NCI-H128 (cell line): Measurements from ENCODE around the gene SKP1.
"Not testable (repeated sequence)": the region's sequence is repeated elsewhere in the genome, so short reads cannot be mapped to it uniquely, and the experiment has no call there.

Experiments used
- DNase-seq: peaks from one replicate; lab custom pipeline; 2025; ENCODE audit not compliant: unreplicated experiment; lab: John Stamatoyannopoulos, UW

Gene SKP1

DNA sequence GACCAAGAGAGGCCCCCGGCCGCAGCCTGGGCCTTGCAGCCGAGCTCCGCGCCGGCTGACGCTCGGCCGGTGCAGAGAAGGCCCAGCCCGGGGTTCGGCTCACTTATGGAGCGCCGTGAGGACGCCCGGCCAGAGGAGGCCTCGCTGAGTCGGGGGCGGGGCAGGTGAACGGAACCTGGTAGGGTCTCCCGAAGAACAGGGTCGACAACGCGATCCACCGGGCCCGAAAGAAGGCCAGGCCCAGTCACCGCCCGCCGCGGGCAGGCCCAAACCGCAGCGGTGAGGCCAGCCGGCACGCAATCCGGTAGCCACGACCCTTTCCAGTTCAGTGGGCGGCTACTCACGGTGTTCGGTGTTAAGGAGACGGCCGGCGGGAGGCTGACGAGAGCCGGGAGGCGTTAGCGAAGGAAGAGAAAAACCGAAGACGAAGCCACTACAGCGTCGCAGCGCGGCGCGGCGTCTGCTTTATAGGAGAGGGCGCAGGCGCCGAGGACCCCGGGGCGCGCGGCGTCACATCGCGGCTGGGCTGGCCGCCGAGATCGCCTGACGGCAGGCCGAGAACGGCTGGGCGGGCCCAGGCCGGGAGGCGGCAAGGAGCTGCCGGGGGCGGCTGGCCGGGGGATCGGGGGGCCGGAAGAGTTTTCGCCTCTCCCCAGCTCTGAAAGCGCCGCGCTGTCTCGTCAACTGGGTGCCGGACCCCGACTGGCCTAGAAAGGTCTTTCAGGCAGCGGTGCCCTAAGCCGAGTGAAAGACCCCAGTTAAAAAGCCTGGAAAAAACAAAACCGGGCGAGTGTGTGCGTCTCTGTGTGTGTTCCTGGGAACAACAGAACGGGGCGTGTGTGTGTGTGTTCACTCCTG is at the start of gene SKP1:
SKP1 (minus strand) TSS at position 440 of the 858 bp plus-strand sequence. CDS start 2,928 bp downstream, outside the sequence.
- DNase-seq, result peak; percentile 63

DNA sequence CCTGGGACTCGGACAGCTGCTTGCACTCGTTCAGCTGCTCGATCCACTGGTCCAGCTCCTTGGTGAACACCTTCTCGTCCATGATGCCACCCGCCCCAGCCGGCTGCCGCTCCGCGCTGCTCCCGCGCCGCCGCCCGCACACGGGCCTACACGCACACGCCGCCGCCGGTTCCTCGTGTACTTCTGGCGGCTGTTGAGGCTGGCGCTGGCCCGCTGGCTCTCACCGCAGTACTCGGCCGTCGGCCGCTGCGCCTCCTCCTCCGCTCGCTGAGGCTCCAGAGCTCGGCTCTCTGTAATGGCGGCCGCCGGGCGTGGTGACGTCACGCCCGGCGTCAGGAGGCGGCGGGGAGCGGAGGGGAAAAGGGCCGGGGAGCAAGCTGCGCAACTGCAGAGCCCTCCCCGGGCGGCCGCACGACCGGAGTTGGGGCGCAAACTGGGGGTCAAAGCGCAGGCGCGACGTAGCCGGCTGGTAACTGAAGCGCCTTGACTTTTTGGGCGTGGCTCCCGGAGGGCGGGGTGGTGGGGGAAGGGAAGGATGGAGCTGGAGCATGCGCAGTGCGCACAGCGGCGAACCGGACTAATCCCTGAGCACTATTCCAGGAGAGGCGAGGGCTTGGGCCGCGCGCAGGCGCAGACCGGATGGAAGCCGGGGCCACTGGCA is 49.2 kb upstream of the SKP1 start, which contains the start of gene PPP2CA:
PPP2CA (minus strand) TSS at position 294 of the 661 bp plus-strand sequence; CDS start at position 82, 212 bp downstream.
- DNase-seq, result peak; percentile 87

DNA sequence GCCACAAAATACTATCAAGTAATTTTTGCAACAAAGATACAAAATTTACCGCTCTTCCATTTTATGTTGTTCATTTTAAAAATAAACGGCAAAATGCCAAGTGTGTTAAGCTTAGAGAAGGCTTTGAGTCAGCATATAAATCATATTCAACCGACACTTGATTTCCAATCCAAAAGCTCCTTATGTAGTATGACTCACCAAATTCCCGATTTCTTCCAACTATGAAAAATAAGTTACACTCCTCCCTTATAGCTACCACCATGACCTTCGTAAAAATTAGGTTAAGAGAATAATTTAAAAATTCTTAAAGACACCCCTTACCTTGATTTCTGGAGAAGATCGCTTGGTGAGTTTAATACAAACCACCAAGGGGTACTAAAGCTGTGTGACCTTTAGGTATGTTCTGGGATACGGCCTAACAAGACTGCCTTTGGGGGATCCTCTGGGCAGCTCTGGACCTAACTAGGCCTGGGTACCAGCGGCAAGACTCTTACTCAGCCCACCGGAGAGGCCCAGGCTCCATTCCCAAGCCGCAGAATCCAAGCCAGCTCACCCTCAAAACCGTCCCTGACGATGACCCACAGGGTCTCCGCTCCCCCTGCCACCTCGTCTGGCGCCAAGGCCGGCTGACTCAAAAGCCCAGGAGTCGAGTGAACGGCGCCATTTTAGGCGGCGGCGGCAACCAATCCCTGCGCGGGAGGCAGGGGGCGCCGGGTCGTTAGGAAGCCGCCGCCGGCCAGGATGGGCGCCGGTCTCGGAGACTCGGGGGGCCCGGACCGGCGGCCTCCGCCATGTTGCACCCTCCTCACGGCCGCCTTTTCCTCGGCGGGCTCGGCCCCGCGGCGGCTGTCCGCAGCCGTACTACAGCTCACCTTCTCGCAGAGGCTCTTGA is 48.4 kb upstream of the SKP1 start:
- peak; percentile 12 for DNase-seq

DNA sequence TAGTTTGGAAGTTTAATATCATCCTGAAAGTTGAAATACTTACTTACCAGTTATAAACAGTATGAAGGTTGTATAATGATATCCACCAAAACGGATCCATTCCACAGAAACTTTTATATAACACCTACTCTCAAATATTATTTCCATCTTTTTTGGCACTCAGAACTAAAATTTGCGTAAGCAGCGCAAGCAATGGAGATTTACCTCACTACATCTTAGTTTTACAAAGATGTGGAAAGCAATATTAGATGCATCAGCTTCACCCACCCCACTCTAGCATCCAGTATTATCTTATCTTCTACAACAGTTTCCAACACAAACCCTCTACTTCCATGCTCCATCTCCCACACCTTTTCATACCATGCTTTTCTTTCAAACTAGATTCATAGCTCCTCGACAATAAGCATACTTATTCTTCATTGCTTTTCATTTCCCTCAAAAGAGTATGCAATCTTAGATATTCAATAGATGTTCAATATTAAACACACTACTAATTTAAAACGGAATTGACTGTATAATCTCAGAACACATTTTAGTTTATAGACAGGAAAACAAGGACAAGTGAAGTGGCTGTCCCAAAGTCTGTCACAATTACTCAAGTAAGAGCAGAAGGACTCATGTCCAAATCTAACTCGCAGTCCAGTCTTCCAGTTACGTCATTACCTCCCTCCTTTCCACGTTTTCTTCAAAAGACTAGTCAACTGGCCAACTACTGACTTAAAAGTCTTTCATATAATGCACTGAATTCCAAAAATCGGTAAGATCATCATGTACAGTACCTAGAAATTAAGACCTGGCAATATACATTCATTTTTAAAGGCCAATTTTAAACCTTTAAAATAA is 46.9 kb upstream of the SKP1 start:
- no peak for DNase-seq

DNA sequence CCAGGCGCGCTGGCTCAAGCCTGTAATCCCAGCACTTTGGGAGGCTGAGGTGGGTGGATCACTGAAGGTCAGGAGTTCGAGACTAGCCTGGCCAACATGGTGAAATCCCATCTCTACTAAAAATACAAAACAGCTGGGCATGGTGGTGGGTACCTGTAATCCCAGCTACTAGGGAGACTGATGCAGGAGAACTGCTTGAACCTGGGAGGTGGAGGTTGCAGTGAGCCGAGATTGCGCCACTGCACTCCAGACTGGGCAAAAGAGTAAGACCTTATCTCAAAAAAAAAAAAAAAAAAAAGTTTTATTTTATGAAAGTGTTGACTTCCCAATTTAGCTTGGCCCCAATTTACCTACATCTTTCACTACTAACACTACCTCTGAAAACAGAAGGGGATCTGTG is 44.9 kb upstream of the SKP1 start:
- DNase-seq, result not testable (repeated sequence)

DNA sequence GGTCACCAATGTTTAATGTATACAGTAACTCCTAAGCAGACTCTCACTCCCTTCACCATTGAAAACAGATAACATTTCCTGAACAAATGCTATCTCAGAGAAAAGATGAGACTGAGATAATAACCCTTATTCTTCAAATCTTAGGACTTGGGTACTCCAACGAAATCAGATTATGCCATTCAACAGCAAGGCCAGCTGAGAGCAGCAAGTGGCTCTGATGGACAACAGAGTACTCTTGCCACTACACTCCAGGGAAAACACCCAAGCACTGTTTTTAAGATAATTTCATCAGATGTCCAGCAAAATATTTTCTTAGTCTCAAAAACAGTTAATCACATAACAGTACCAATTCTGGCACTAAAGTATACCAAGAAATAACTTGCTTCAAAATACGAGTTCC is 39.0 kb upstream of the SKP1 start:
- no peak for DNase-seq

DNA sequence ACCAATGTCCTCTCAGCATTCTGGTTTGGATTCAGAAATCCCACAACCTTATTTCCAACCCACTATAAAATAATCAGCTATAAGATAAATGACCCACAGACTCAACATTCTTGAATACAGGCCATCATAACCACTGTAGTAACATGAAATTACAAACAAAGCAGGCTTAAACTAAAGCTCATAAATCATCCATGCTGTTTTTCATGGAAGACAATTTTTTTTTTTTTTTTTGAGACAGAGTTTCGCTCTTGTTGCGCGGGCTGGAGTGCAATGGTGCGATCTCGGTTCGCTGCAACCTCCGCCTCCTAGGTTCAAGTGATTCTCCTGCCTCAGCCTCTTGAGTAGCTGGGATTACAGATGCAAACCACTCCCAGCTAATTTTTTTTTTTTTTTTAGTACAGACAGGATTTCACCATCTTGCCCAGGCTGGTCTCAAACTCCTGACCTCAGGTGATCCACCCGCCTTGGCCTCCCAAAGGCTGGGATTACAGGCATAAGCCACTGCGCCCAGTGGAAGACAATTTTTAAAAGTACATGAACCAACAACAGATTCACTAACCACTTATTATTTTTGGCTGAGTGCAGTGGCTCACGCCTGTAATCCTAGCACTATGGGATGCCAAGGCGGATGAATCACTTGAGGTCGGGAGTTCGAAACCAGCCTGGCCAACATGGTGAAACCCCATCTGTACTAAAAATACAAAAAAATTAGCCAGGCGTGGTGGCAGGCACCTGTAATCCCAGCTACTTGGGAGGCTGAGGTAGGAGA is 34.7 kb upstream of the SKP1 start:
- not testable (repeated sequence) for DNase-seq

DNA sequence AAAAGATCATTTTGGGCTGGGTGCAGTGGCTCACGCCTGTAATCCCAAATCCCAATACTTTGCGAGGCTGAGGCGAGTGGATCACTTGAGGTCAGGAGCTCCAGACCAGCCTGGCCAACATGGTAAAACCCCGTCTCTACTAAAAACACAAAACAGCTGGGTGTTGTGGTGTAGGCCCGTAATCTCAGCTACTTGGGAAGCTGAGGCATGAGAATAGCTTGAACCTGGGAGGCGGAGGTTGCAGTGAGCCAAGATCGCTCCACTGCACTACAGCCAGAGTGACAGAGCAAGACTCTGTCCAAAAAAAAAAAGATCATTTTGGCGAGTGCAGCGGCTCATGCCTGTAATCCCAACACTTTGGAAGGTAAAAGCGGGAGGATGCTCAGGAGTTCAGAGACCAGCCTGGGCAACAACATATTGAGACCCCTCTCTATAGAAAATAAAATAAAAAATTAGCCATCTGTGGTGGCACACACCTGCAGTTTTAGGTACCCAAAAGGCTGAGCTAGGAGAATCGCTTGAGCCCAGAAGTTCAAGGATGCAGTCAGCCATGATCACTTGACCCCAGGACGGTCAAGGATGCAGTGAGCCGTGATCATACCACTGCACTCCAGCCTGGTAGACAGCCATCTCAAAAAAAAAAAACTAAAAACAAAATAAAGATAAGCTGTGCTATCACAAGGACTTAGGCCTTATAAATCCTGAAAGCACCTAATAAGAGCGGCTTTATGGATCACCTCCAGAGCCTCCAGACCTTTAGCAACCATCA is 32.9 kb upstream of the SKP1 start:
- DNase-seq, result no peak

DNA sequence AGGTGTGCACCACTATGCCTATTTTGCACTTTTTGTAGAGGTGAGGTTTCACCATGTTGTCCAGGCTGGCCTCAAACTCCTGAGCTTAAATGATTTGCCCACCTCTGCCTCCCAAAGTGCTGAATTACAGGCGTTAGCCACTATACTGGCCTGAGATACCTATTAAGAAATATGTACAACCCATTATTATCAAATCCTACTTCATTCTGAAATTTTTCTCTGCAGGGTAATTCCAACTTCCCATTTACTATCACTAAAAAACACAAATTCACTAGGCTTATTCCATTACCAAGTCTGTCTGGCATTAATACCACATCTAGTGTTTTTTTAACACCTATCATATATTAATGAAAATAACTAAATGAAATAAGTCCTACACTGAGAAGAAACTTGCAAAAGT is 30.9 kb upstream of the SKP1 start:
- DNase-seq, result no peak

DNA sequence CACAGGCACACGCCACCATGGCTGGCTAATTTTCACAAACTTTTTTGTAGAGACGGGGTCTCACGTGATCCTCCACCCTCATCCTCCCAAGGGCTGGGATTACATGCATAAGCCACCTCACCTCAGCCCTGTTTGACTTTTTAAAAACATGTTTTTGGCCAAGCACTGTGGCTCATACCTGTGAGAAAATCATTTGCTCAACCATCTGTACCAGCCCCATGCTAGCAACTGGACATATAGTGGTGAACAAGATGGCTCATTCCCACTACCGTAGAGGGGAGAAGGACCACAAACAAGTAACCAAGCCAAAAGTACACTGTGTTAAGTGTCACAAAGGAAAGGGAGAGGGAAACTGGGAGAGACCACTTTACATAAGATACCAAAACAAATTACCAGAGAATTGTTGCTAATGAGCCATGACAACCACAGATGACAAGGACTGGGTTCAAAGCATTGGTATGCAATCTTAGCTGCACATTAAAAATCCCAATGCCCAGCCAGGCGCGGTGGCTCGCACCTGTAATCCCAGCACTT is 29.9 kb upstream of the SKP1 start:
- no peak for DNase-seq

DNA sequence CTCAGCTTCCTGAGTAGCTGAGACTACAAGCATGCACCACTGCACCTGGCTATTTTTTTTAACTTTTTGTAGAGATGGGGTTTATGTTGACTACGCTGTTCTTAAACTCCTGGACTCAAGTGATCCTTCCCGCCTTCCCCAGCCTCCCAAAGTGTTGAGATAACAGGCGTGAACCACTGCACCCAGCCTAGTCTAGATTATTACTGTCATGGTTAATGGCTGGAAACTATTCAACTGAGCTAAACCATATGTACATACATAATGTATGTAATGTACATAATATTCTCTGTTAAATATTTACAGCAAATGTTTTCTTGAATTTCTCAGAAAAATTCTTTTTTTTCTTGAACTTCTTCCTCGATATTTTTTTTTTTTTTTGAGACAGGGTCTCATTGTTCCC is 27.8 kb upstream of the SKP1 start:
- no peak for DNase-seq

DNA sequence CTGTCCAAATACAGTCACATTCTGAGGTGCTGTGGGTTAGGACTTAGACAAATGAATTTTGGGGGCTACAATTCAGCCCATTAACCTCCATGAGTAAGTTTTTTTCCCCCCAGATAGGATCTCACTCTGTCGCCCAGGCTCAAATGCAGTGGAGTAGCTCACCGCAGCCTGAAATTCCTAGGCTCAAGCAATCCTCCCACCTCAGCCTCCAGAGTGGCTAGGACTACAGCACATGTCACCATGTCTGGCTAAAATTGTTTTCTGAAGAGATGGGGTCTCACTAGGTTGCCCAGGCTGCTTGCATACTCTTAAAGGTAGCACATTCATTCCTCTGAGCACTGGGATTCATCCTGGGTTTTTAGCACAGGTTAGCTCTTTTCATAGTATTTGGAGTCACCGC is 26.9 kb upstream of the SKP1 start:
- DNase-seq, result no peak

DNA sequence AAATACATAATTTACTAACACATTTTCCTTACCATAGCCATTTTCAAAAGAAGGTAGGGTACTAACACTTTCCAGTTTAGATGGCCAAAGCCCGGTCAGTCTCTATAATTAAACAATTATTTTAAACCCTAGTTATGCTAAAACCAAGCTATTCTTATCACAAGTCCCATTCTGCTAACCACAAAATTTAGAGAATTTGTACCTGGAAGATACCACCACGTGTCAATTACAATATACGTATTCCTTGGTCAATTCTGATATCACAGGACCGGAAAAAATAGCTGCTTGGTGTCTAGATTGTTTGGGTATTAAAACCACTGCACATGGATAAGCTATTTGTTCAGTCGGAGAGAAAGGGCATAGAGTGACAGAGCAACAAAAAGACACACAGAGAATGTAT is 18.9 kb upstream of the SKP1 start:
- DNase-seq, result no peak

DNA sequence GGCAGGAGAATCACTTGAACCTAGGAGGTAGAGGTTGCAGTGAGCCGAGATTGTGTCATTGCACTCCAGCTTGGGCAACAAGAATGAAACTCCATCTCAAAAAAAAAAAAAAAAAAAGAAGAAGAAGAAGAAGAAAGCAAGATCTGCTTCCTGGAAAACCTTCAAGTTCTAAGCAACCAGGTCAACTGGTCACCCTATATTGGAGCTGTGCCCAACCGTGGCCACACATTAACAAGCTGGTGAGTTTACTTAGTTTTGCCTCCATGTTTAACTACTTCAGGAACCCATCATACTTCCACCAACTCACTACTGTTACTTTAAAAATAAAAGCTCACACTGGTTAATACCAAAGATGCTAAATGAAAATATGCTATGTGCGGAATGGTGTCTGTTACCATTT is 12.3 kb upstream of the SKP1 start:
- no peak for DNase-seq

DNA sequence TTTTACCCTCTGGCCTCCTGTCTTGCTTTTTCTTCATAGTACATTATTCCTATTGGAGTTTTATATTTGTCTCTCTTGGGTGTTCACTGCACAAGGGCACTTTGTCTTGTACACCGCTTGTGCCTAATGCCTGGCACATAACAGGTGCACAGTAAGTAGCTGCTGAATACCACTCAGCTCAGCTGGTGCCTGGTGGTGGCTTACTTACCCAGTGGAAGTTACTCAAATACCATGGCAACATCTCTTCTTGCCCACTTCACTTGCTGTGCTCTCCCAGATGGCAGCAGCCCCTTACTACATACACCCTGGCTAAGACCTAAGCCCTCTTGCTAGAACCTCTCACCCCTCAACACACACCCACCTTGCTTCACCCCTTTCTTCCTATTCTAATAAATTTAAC is 11.3 kb upstream of the SKP1 start:
- no peak for DNase-seq

DNA sequence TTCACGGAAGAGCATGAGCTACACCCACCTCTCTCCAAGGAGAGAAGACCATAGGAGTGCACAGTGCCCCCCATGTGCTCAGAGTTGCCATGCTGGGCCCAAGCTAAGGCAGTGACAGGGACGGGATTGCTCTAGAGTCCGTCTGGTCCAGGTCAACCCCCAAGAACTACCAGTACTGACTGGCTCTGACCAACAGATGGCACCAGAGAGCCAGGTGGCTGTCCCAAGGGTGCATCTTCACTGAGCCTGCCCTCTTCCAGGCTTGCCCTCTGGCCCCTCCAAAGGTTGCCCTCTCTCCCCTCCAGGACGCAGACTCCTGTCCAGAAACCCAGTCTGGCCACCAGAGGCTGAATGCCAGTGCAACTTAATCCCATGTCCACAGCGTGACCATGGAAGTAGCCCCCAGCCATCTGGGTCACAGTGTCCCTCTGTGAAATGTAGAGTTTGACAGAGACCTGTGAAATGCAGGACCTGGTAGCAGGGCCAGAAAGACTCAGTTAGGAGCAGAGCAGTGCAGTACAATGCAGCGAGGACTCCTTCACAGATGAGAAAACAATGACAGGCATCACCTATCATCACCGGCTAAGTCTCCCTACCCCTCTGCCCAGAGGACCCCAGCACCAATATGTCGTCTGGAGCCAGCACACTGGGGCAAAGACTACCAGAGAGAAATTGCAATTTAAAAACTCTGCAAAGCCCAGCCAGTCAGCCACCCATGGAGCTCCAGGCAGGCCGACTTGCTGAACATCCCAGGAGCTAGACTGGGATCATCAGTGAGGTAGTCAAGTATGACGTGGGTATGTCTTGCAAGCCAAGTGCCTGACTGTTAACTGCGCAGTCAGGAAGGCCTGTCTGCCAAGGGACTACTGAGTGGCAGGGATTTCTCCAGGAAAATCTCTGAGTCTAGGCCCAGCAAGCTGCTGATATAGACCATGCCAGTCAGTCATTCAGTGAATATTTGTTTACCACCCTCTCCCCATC is 7.7 kb upstream of the SKP1 start:
- no peak for DNase-seq

DNA sequence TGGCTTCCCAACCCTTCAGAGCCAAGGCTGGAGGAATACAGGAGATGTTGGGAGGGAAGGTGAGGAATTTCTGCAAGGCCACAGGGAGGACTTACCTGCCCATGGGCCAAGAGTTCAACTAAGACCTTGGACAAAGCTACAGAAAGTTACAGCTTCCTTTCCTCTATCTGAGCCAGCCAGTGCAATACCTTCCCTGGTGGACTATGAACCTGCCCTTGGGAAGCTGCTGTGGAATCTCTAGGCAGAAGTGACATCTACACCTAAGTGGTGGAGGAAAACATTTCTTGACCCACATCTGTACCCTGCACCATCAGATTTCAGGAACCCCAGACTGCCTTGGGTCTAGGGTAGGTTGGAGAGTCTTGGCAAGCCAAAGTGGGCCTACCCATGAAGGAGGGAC is 6.7 kb upstream of the SKP1 start:
- DNase-seq, result no peak

DNA sequence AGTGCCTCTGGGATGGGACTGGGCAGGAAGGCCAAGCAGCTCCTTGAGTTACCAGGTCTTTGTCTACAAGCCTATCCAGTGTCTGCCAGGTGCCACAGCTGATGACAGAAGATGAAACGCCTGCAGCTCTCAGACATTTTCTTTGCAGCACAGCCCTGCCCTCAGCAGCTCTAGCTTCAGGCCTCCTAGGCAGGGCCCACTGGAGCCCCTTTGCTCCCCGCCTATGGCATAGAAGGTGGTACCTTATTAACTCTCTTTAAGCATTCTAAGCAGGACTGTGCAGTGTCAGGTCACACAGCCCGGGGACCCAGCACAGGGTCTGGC is 1.3 kb upstream of the SKP1 start:
- DNase-seq, result no peak
